ENCODE data around the gene MAP3K2.

Gene MAP3K2

GRCh38 chr2:127407091-127407490 is 19.3 kb upstream of the MAP3K2 start:
- DNase-seq: no peak

DNA sequence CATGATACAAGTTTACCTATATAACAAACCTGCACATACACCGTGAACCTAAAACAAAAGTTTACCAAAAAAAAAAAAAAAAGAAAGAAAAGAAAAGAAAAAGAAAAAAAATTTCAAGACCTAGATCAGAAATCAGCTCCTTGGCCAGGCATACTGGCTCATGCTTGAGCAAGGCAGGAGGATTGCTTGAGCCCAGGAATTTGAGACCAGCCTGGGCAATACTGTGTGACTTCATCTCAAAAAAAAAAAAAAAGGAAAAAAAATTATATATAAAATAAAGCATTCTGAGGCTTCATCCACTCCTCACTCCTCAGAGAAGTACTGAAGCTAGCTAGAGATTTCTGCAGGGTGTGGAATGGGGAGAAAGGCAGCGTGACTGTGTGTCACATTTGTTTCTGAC is 18.7 kb upstream of the MAP3K2 start:
- DNase-seq: no peak

- DNase-seq: no peak
Measured at GRCh38 chr2:127405255-127405610, 17.5 kb upstream of the MAP3K2 start.

GRCh38 chr2:127404466-127405254 is 16.9 kb upstream of the MAP3K2 start:
- peak; percentile 61 for DNase-seq

DNA sequence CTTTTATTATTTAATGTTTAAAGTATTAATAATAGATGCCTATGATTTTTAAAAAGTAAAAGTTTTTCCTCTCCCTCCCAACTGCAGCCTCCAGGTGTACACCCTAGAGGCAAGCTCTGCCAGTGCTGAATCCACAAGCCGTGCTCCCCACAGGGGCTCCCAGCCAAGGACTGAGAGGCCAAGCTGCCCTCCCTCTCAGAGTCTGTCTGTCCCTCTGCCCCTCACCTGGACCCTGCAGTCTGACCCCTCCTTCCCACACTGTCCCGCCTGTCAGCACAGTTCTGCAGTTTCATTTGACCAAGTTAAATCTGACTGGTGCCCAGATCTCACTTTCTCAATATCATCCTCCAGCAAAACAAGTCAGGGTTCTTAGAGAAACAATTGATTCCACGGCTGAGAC is 15.7 kb upstream of the MAP3K2 start:
- DNase-seq: no peak

DNA sequence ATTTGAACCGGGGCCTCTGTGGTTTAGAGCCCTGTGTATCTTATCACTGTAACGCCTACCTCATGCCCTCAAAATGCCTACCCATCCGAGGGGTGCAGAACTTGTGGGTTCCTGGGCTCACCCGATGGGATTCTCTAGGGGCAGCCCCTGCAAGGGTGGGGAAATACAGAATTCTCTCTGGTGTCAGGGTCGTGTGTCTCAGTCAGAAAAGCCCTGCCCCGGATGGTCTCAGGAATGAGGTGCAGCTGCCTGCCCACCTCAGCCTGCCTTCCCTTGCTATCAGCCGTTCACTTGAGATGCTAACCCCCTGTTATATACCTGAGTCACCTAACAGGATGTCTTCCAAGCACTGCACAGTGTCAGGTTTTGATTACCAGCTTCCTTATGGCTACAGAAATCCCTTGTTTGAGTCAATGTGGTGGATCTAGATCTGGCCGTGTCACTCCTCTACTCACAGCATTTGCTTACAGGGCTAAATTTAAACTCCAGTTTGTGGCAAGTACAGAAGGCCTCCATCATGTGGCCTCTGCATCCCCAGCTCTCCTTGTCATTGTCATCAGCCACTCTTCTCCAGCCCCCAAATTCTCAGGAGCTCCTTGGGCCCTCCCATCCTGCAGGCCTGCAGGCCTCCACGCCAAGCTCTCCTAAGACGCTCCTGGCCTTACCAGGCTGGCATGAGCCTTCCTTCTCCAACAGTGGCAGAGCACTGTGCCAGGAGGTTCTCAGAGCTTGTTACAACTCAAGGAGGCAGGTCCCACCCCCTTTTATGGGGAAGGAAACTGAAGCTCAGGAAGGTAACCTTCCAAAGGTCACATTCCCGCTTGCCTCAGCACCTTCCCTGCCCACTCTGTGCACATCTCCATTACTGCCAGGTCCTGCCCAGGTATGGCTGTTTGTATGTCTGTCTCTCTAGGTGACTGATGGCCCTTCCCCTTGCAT is 14.3 kb upstream of the MAP3K2 start:
- DNase-seq: no peak

GRCh38 chr2:127400897-127401756 is 13.4 kb upstream of the MAP3K2 start:
- DNase-seq: no peak

GRCh38 chr2:127400533-127400896 is 12.7 kb upstream of the MAP3K2 start:
- DNase-seq: peak; percentile 35

DNA sequence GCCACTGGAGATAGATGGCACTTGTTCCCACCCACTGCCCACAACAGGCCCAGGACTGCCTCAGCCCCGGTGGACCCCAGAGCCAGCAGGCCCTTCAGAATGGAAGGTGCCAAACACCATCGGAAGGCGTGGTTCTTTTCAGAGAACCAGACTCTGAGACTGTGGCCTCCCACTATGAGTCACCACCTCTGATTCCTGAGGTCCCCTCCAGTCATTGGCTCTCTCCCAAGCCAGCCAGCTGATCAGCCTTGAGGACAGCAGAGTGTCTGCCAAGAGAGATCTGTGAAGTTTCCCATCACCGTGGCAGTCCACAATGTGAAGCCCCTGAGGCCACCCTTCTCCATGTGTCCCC is 10.4 kb upstream of the MAP3K2 start:
- DNase-seq: peak; percentile 93

GRCh38 chr2:127397568-127398238 is 9.9 kb upstream of the MAP3K2 start:
- peak; percentile 23 for DNase-seq

DNA sequence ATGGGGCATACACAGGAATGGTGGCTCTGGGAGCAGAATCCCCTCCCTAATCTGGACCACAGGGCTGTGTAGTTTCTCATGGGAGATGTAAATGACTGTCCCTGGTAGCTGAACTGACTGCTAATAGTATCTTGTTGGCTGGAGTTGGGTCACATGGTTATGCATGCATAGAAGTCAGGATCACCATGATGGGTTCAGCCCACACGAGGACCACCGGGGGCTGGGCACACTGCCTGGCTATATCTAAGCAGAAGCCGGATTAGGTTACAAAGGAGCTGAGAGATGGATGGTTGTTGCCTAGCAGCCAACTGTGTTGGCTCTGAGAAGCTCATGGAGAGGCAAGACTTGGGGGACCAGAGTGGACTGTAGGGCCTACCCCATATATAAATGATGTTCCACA is 6.7 kb upstream of the MAP3K2 start:
- no peak for DNase-seq

DNA sequence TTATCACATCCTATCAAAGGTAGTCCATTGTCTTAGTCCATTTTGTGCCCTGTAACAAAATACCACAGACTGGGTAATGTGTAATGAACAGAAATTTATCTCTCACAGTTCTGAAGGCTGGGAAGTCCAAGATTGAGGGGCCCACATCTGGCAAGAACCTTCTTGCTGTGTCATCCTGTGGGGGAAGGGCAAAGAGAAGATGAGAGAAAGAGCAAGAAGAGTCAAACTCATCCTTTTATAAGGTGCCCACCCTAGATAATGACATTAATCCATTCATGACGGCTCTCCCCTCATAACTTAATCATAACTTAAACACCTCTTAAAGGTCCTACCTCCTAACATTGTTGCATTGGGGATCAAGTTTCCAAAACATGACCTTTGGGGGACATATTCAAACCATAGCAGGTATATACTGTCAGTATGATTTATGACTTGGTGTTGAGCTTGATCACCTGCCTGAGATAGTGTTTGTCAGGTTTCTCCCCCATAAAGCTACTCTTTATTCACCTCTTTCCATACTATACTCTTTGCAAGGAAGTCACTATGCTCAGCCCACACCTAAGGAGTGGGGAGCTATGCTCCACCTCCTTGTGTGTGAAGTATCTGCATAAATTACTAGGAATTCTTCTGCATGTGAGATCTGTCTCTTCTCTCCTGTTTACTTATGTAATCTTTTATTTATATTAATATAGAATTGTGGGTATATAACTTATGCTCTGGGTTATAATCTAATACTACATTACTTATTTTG is 5.2 kb upstream of the MAP3K2 start:
- no peak for DNase-seq

- DNase-seq: no peak
Measured at GRCh38 chr2:127392133-127392827, 4.5 kb upstream of the MAP3K2 start.

DNA sequence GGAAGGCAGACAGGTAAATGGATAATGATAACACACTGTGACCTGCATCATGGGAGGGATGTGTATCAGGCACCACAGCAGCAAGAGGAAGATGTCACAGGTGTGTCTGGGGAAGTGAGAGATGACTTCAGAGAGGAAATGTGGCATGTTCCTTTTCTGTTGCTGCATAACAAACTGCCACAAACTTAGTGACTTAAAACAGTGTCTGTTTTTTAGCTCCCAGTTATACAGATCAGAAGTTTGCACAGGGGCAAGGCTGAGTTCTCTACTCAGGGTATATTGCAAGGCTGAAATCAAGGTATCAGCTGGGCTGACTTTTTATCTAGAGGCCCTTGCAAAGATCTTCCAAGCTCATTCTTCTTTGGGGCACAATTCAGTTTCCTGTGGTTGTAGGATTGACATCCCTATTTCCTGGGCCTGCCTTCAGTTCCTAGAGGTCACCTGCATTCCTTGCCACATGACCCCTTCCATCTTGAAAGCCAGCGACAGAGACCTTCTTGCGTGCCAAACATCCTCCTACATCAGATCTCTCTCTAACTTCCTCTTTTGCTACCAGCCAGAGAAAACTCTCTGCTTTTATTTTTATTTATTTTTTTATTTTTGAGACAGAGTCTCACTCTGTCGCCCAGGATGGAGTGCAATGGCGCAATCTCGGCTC is 2.1 kb upstream of the MAP3K2 start:
- DNase-seq: peak; percentile 50

- no peak for DNase-seq
Measured at GRCh38 chr2:127388423-127389164, 819 bp upstream of the MAP3K2 start.

DNA sequence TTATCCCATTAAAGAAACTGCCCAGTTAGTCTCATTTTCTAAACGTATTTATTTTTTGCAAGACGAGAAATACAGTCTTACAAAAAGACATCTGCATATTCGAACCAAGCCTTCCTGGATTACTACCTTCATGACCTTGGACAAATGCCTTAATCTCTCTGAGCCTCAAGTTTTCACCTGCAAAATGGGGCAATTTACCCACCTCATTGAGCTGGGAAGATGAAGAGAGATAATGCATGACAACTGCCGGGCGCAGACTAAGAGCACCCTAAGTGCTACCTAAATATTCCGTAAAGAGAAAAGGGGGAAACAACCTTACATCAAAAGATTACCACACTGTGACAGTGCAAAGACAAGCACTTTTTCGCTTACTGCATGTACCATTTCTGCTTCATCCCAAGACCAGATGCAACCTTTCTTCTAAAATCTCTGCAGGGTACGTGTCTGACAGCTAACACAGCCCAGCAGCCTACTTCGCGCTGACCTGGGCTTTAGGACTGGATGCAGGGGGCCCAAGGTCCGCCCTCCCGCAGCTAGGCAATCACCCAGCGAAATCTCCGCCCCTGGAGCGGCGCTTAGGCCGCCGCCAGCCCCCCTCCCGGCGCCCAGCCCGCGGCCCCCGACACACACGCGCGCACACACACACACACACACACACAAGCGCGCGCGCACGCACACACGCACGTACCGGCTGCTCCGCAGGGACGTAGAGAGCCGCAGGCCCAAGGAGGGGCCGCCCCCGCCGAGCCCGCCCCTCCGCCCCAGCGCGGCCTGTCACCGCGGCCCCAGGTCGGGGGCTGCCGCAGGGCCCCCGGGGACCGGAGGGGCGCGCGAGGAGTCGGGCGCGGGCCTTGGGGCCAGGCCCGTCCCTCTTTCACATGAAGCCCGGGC is 766 bp downstream of the MAP3K2 start:
- DNase-seq: peak; percentile 92

GRCh38 chr2:127386246-127386645 is 1.5 kb downstream of the MAP3K2 start:
- DNase-seq: no peak

DNA sequence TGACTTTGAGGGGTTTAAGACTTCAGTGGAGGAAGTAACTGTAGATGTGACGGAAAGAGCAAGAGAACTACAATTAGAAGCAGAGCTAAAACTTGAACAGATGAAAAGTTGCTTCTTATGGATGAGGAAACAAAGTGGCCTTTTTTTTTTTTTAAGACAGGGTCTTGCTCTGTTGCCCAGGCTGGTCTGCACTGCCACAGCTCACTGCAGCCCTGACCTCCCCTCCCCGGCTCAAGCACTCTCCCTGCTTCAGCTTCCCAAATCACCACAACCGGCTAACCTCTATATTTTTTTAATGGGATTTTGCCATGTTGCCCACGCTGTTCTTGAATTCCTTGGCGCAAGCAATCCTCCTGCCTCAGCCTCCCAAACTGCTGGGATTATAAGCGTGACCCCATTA is 3.2 kb downstream of the MAP3K2 start:
- no peak for DNase-seq

- DNase-seq: no peak
Measured at GRCh38 chr2:127382831-127383230, 4.9 kb downstream of the MAP3K2 start.
